Fibroblast of pulmonary artery (primary cell): ENCODE data around the gene CATSPERD.

Experiments
- DNase-seq: peaks from one replicate; pipeline ENCODE4 v3.0.0-alpha.2; 2010; ENCODE audit warnings: low read depth
- H3K4me3 ChIP-seq: replicated peaks from 2 replicates; pipeline ENCODE4 v1.5.1; 2011; ENCODE audit warnings: low read depth, mild to moderate bottlenecking, control low read depth, low read length, moderate library complexity
- TF ChIP-seq, protein P1 (sequence below): IDR thresholded peaks from 2 replicates; pipeline ENCODE4 v1.5.1; 2011; ENCODE audit warnings: mild to moderate bottlenecking, control low read depth, low read length, inconsistent platforms; ENCODE audit errors: missing control alignments

Gene CATSPERD

DNA sequence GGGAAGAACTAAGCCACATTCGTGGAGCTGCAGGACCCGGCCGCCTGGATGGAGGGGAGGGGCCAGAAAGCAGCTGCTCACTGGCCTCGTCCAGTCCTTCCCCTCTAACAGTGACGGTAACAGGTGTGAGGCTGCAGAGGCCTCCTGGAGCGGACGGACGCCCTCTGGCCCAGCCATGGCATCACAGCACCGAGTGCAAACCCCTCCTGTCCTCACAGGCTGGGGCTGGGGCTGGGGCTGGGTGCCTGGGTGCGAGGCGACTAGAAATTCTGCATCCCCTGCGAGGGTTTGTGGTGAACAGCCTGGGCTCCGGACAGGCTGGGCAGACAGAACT, 43.7 kb upstream of the CATSPERD start:
- no peak for DNase-seq
- H3K4me3 ChIP-seq, result no peak overlapping the region
- TF ChIP-seq, protein P1, sequence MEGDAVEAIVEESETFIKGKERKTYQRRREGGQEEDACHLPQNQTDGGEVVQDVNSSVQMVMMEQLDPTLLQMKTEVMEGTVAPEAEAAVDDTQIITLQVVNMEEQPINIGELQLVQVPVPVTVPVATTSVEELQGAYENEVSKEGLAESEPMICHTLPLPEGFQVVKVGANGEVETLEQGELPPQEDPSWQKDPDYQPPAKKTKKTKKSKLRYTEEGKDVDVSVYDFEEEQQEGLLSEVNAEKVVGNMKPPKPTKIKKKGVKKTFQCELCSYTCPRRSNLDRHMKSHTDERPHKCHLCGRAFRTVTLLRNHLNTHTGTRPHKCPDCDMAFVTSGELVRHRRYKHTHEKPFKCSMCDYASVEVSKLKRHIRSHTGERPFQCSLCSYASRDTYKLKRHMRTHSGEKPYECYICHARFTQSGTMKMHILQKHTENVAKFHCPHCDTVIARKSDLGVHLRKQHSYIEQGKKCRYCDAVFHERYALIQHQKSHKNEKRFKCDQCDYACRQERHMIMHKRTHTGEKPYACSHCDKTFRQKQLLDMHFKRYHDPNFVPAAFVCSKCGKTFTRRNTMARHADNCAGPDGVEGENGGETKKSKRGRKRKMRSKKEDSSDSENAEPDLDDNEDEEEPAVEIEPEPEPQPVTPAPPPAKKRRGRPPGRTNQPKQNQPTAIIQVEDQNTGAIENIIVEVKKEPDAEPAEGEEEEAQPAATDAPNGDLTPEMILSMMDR, result no peak

DNA sequence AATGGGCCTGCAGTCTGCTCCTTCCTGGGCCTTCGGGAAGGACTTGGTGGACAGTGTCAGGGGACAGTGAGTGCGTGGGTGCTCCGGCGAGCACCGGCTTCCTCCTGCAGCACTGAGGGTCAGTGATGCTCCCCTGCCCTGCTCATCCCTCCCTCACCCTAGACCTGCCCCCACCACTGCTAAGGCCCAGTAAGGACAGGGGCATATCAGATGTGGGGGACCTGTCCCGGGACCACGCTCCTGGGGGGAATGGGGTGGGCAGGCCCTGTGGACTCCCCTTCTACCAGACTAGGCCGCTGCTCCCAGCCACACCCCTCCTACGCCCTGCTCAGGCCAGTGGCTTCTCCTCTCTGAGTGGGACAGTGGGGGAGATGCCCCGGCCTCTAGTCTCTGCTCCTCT, 43.3 kb upstream of the CATSPERD start:
- H3K4me3 ChIP-seq, result no peak overlapping the region
- TF ChIP-seq, protein P1, result no peak
- no peak for DNase-seq

DNA sequence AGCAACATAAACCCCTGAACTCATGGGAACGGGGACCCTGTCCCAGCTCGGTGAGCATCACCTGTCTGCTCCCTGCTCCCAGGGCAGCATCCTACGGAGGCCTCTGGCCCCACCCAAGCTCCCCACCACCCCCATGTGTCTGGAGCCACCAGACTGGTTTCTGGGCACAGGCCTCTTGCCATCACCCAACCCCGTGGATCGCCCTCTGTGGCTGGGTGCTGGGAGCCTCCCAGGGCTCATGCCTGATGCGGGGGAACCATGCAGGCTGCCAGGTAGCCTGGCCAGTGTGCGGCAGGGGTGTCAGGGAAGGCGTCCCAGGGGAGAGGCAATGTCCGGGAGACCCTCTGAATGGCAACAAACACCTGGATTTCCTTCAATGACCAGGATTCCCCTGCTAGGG, 42.9 kb upstream of the CATSPERD start:
- no peak overlapping the region for H3K4me3 ChIP-seq
- TF ChIP-seq, protein P1, result no peak
- no peak for DNase-seq

DNA sequence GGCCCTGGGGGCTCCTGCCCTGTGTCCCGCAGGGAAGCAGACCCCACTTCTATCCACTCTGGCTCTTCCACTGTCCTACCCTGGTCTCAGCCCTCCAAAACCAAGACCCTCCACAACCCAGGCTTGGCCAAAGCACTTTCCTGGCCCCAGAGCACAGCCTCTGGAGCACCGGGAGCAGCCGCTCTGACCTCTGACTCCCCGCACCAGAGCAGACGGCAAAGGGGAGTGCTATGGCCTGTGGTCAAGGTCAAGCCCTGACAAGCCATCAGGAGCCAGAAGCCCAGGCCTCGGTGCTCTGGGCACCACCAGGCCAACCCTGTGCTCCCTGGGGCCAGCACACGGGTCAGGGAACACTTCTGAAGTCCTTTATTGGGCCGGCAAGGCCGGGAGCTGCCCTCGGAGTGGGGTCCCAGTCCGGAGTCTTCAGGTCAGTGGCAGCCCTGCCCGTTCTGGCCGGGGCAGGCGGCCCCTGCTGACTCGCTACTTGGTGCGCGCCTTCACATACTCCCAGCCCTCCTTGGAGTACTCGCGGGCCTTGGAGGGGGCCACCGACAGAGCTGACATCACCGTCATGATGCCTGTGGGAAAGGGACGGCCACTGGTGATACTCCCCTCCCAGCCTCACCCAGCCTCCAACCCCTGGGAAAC, 42.2 kb upstream of the CATSPERD start:
- H3K4me3 ChIP-seq, result no peak overlapping the region
- TF ChIP-seq, protein P1, result no peak

DNA sequence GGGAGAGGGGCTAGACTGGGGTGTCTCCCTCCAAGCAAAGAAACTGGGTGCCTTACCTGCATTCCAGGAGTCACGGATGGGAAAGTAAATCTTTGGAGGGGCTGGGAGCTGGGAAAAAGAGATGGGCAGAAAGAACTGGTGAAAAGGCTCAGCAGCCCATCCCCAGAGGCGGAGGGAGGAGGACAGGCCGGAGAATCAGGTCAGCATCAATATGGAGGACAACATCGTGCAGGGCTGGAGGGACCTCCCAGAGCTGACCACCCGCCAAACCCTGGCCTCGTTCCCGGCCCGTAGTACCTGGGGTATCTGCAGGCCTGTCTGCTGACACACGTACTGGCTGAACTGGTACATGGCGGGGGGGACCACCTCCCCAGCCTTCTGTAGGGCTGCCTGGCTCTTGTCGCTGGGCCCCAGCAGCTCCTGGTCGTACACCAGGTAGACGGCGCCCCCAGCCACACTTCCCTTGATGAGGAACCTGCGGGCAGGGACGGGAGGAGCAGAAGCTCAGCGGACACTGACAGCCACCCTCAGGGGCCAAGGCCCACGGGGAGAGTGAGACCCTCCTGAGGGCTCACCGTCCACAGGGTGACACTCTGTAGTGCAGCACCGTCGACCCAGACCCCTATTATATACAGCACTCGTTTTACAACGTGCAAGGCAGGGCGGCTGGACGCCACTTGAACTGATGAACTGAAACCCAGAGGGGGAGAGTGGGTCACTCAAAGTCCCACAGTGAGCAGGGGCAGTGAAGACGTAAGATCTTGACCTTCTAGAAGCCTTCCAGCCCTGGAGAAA, 41.0 kb upstream of the CATSPERD start:
- DNase-seq, result no peak
- TF ChIP-seq, protein P1, result no peak
- peak overlapping the region; percentile 99 for H3K4me3 ChIP-seq

More for the DNA sequence above, 42.2 kb upstream of the CATSPERD start:
- no peak for DNase-seq

DNA sequence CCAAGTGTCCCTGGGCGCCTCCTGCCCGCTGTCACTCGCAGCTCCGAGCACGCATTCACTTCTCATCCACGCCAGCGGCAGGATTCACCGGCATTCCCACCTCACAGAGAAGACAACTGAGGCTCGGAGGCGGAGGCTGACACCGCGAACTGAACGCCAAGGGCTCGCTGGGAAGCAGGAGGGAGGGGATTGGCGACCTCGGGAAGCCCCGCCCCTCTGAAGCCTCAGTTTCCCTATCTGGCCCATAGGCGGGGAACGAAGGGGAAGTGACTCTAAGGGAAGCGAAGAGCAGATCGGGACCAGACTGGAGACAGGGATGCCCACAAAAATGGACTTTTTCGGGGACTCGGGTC, 40.4 kb upstream of the CATSPERD start:
- TF ChIP-seq, protein P1, result no peak
- peak overlapping the region; percentile 99 for H3K4me3 ChIP-seq
- peak; percentile 26 for DNase-seq
